Ishikawa (cell line): ENCODE results near the gene GTF2A1L.
A peak's percentile ranks its signal among the peaks of the same experiment; 100 is the strongest.
"Not testable (repeated sequence)": the region's sequence is repeated elsewhere in the genome, so short reads cannot be mapped to it uniquely, and the experiment has no call there.

Experiments used
- FOXM1 ChIP-seq: IDR thresholded peaks from 2 replicates; pipeline ENCODE4 v1.6.1; 2012; ENCODE audit warnings: low read depth, borderline replicate concordance
- RAD21 ChIP-seq: IDR thresholded peaks from 2 replicates; pipeline ENCODE4 v1.6.1; 2012; ENCODE audit warnings: low read depth
- TAF1 ChIP-seq: IDR thresholded peaks from 2 replicates; pipeline ENCODE4 v1.6.1; 2012; ENCODE audit warnings: low read depth, mild to moderate bottlenecking
- USF1 ChIP-seq: IDR thresholded peaks from 2 replicates; pipeline ENCODE4 v1.6.1; 2012
- TF ChIP-seq, protein P1 (sequence below): IDR thresholded peaks from 2 replicates; pipeline ENCODE4 v1.6.1; 2012

DNA sequence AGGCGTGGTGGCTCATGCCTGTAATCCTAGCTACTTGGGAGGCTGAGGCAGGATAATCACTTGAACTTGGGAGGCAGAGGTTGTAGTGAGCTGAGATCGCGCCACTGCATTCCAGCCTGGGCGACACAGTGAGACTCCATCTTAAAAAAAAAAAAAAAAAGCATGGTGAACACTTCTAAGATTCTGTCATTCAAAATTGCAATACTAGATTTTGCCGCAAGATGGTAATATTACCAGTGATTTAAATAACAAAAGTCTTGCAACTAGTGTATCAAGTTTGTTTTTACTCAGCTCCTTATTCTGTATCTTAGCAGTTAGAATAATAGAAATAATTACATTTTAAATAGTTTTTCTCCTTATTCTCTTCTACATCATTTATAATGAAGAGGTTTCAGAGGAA is 5.0 kb downstream of the GTF2A1L start:
- TF ChIP-seq RAD21, result peak; percentile 30; the same call in 1 of the 2 replicates
- TF ChIP-seq USF1, FOXM1, TAF1: not testable (repeated sequence)
- TF ChIP-seq, protein P1, sequence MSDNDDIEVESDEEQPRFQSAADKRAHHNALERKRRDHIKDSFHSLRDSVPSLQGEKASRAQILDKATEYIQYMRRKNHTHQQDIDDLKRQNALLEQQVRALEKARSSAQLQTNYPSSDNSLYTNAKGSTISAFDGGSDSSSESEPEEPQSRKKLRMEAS, result not testable (repeated sequence)
